A673 (cell line): ENCODE measurements around the gene DHDDS.

ENCODE experiments used
- CTCF ChIP-seq: fragments of 300-800, 200-600 bp; sonication (generic); conservative IDR thresholded peaks from 2 replicates; pipeline ENCODE4 v1.5.1; 2017; ENCODE audit warnings: low read depth, mild to moderate bottlenecking, antibody characterized with exemption, low read length, moderate library complexity, mixed read lengths
- EZH2 ChIP-seq: fragments of 200-600 bp; sonication (generic); IDR thresholded peaks from 2 replicates; pipeline ENCODE4 v1.6.1; 2017; ENCODE audit warnings: borderline replicate concordance, low read depth, mild to moderate bottlenecking, mixed read lengths, antibody characterized with exemption, low read length; ENCODE audit not compliant: poor library complexity, severe bottlenecking

GRCh38 chr1:26459148-26459547 lies 27.0 kb downstream of the DHDDS start:
- no peak for TF ChIP-seq EZH2
- TF ChIP-seq CTCF = no peak
